K562 (cell line): ENCODE data around the gene C7orf57. TPM values are rescaled to one million over a fixed set of nuclear protein-coding genes. Genes with fewer than 3 reads are reported as not detected.

Experiments
- CEBPB ChIP-seq: fragments of 450-650 bp; IDR thresholded peaks from 2 replicates; pipeline ENCODE4 v1.6.1; 2016; ENCODE audit warnings: missing genetic modification characterization, missing compliant biosample characterization
- DIDO1 ChIP-seq: fragments of 450-650 bp; IDR thresholded peaks from 2 replicates; pipeline ENCODE4 v1.6.1; 2016; ENCODE audit warnings: low read depth, missing biosample characterization, missing genetic modification characterization
- E4F1 ChIP-seq: fragments of 250-450 bp; sonication (Bioruptor Pico); IDR thresholded peaks from 2 replicates; pipeline ENCODE4 v1.5.0; 2021; ENCODE audit warnings: mild to moderate bottlenecking, borderline replicate concordance
- L3MBTL2 ChIP-seq: fragments of 450-650 bp; IDR thresholded peaks from 2 replicates; pipeline ENCODE4 v1.6.1; 2016; ENCODE audit warnings: mild to moderate bottlenecking, moderate library complexity
- LARP7 ChIP-seq: fragments of 450-650 bp; IDR thresholded peaks from 2 replicates; pipeline ENCODE4 v1.6.1; 2016
- MAFF ChIP-seq: IDR thresholded peaks from 2 replicates; pipeline ENCODE4 v1.6.1; 2012; ENCODE audit warnings: low read length, improper control_type of control experiment
- MBD1 ChIP-seq: fragments of 250-450 bp; sonication (Bioruptor Pico); IDR thresholded peaks from 2 replicates; pipeline ENCODE4 v1.8.0; 2022; ENCODE audit warnings: inconsistent platforms
- MEIS2 ChIP-seq: fragments of 450-650 bp; IDR thresholded peaks from 2 replicates; pipeline ENCODE4 v1.6.1; 2014; ENCODE audit warnings: mild to moderate bottlenecking; ENCODE audit not compliant: partially characterized antibody
- NBN ChIP-seq: fragments of 450-650 bp; IDR thresholded peaks from 2 replicates; pipeline ENCODE4 v1.6.1; 2016; ENCODE audit warnings: low read depth, mild to moderate bottlenecking
- NFRKB ChIP-seq: fragments of 450-650 bp; IDR thresholded peaks from 2 replicates; pipeline ENCODE4 v1.6.1; 2016; ENCODE audit warnings: low read depth
- PHB2 ChIP-seq: fragments of 450-650 bp; IDR thresholded peaks from 2 replicates; pipeline ENCODE4 v1.6.1; 2017; ENCODE audit warnings: low read depth
- PHF20 ChIP-seq: fragments of 450-650 bp; IDR thresholded peaks from 2 replicates; pipeline ENCODE4 v1.6.1; 2018; ENCODE audit not compliant: partially characterized antibody
- PHF8 ChIP-seq: fragments of 200-600 bp; sonication (generic); IDR thresholded peaks from 2 replicates; pipeline ENCODE4 v1.6.1; 2012; ENCODE audit warnings: mixed run types, mild to moderate bottlenecking, inconsistent platforms, low read length, moderate library complexity, borderline replicate concordance
- SIX5 ChIP-seq, 2 experiments: IDR thresholded peaks; 2 replicates each; pipeline ENCODE4 v1.6.1; 2011; ENCODE audit warnings: low read length in 2 of 2, borderline replicate concordance in 1 of 2, low read depth in 1 of 2, mild to moderate bottlenecking in 1 of 2, moderate library complexity in 1 of 2; ENCODE audit not compliant: insufficient read depth in 1 of 2
- SP1 ChIP-seq: sonication (generic); formaldehyde crosslinking; IDR thresholded peaks from 2 replicates; pipeline ENCODE4 v1.8.1; 2022; ENCODE audit warnings: mild to moderate bottlenecking, missing genetic modification reagents
- THRAP3 ChIP-seq: fragments of 450-650 bp; IDR thresholded peaks from 2 replicates; pipeline ENCODE4 v1.6.1; 2016; ENCODE audit warnings: mild to moderate bottlenecking, inconsistent platforms, borderline replicate concordance
- THRB ChIP-seq: fragments of 450-650 bp; formaldehyde crosslinking; conservative IDR thresholded peaks from 2 replicates; pipeline ENCODE4 v1.4.0; 2022; ENCODE audit warnings: mild to moderate bottlenecking, missing genetic modification characterization
- ZBTB8A ChIP-seq: fragments of 450-650 bp; IDR thresholded peaks from 2 replicates; pipeline ENCODE4 v1.6.1; 2018; ENCODE audit warnings: mild to moderate bottlenecking, moderate library complexity; ENCODE audit not compliant: partially characterized antibody
- ZEB2 ChIP-seq: fragments of 450-650 bp; IDR thresholded peaks from 2 replicates; pipeline ENCODE4 v1.6.1; 2016
- ZFP1 ChIP-seq: fragments of 450-650 bp; formaldehyde crosslinking; IDR thresholded peaks from 2 replicates; pipeline ENCODE4 v1.4.0; 2020; ENCODE audit warnings: mild to moderate bottlenecking, mixed read lengths
- ZNF232 ChIP-seq: sonication (generic); formaldehyde crosslinking; IDR thresholded peaks from 2 replicates; pipeline ENCODE4 v1.8.0; 2022; ENCODE audit warnings: mild to moderate bottlenecking, missing genetic modification reagents
- ZNF24 ChIP-seq: fragments of 450-650 bp; IDR thresholded peaks from 2 replicates; pipeline ENCODE4 v1.6.1; 2016
- ZNF316 ChIP-seq: fragments of 450-650 bp; IDR thresholded peaks from 2 replicates; pipeline ENCODE4 v1.6.1; 2016
- ZNF589 ChIP-seq: fragments of 200-800 bp; sonication (Bioruptor generic); IDR thresholded peaks from 2 replicates; pipeline ENCODE4 v1.6.1; 2016; ENCODE audit warnings: low read depth, missing genetic modification characterization, missing compliant biosample characterization
- ZSCAN32 ChIP-seq: fragments of 450-650 bp; formaldehyde crosslinking; IDR thresholded peaks from 2 replicates; pipeline ENCODE4 v1.4.0; 2020; ENCODE audit warnings: mild to moderate bottlenecking, moderate library complexity
- polyA plus RNA-seq, 8 experiments: library from polyadenylated mRNA; depleted of rRNA in 4 of 8; stranded (reverse) in 5 of 8; unstranded in 3 of 8; fragments of >200 nt; fragmentation: Nextera tagmentation in 2 of 8; fragmentation: Illumina TruSeq in 1 of 8; extraction: Ambion mirVana in 2 of 8; extraction: Trizol in 1 of 8; gene quantifications; 2 replicates each; pipeline versions ENCODE4 v1.2.1 to v1.2.3, GENCODE V29; 2011 to 2014; ENCODE audit warnings: inconsistent platforms in 1 of 8, missing spikeins in 1 of 8
- total RNA-seq, 7 experiments: library from RNA; depleted of rRNA in 6 of 7; stranded (reverse); fragments of >200 nt in 6 of 7; fragmentation: Illumina TruSeq in 2 of 7; extraction: Trizol in 2 of 7; gene quantifications; 2 replicates each; pipeline versions ENCODE4 v1.2.1 to v1.2.3, GENCODE V29; 2011 to 2021; ENCODE audit warnings: low replicate concordance in 1 of 7

The C7orf57 gene
- total and polyA plus RNA-seq, 9 of the 15 experiments (the other 6 are each of a cell fraction or from before 2014, with no cell fraction given) = not detected

GRCh38 chr7:48084727-48085432, 49.5 kb downstream of the C7orf57 start (continued):
- no peak for TF ChIP-seq THRAP3
- TF ChIP-seq PHF8 = no peak
- TF ChIP-seq NBN = peak; percentile 52; the same call in 1 of the 2 replicates
- TF ChIP-seq MAFF = peak; percentile 48; the same call in 1 of the 2 replicates
- no peak for TF ChIP-seq CEBPB
- peak; percentile 37 for TF ChIP-seq MEIS2
- TF ChIP-seq L3MBTL2 = peak; percentile 81
- peak; percentile 34; the same call in 1 of the 2 replicates for TF ChIP-seq ZEB2
- no peak for TF ChIP-seq NFRKB
- TF ChIP-seq SP1 (CRISPR knock-in tag) = no peak
- TF ChIP-seq THRB (CRISPR knock-in tag) = no peak
- TF ChIP-seq ZNF232 (CRISPR knock-in tag) = no peak
- TF ChIP-seq E4F1 (CRISPR knock-in tag) = no peak
- no peak for TF ChIP-seq ZNF589
- TF ChIP-seq ZNF24 = no peak
- TF ChIP-seq PHB2 = no peak
- TF ChIP-seq ZBTB8A = no peak
- no peak for TF ChIP-seq DIDO1 (tag)
- TF ChIP-seq ZFP1 = no peak
- TF ChIP-seq ZNF316 = peak; percentile 57; the same call in 1 of the 2 replicates
- no peak for TF ChIP-seq ZSCAN32
- no peak for TF ChIP-seq LARP7
- TF ChIP-seq MBD1 (CRISPR knock-in tag) = no peak
- TF ChIP-seq PHF20 = no peak
- no peak for TF ChIP-seq SIX5 (IDR thresholded peaks at IDR 0.05; ENCODE audit: borderline replicate concordance in 1 of 2, insufficient read depth in 1 of 2, low read depth in 1 of 2, low read length in 2 of 2)
